HepG2 (cell line): ENCODE measurements around the gene RGS19. TPM values are rescaled to one million over a fixed set of nuclear protein-coding genes. Genes with fewer than 3 reads are reported as not detected.
A peak's percentile ranks its signal among the peaks of the same experiment; 100 is the strongest.

Experiments used
- JARID2 ChIP-seq: sonication (generic); formaldehyde crosslinking; IDR thresholded peaks from 2 replicates; pipeline ENCODE4 v1.8.1; 2023; ENCODE audit warnings: missing genetic modification reagents, inconsistent platforms; ENCODE audit not compliant: insufficient replicate concordance
- MAFF ChIP-seq: IDR thresholded peaks from 2 replicates; pipeline ENCODE4 v1.6.1; 2011; ENCODE audit warnings: low read depth, low read length, improper control_type of control experiment
- NR2F1 ChIP-seq, 2 experiments: fragments of 450-650 bp in 1 of 2; formaldehyde crosslinking in 1 of 2; IDR thresholded peaks; 2 replicates each; pipeline versions ENCODE4 v1.5.0 to v1.6.1; 2016 to 2020; ENCODE audit warnings: mild to moderate bottlenecking in 1 of 2, missing compliant biosample characterization in 1 of 2, missing genetic modification reagents in 1 of 2, moderate library complexity in 1 of 2
- RFX3 ChIP-seq: IDR thresholded peaks from 2 replicates; pipeline ENCODE4 v1.6.1; 2016; ENCODE audit warnings: missing biosample characterization, missing genetic modification reagents
- SAP130 ChIP-seq: IDR thresholded peaks from 2 replicates; pipeline ENCODE4 v1.6.1; 2016; ENCODE audit warnings: low read depth
- SP2 ChIP-seq: sonication (generic); formaldehyde crosslinking; IDR thresholded peaks from 2 replicates; pipeline ENCODE4 v1.5.1; 2020; ENCODE audit warnings: mild to moderate bottlenecking, missing genetic modification reagents
- XBP1 ChIP-seq: sonication (generic); formaldehyde crosslinking; IDR thresholded peaks from 2 replicates; pipeline ENCODE4 v1.5.0; 2020; ENCODE audit warnings: missing genetic modification reagents
- ZNF569 ChIP-seq: sonication (generic); formaldehyde crosslinking; IDR thresholded peaks from 2 replicates; pipeline ENCODE4 v1.5.0; 2020; ENCODE audit warnings: mild to moderate bottlenecking, missing genetic modification reagents, moderate library complexity, borderline replicate concordance
- ZNF678 ChIP-seq: sonication (generic); formaldehyde crosslinking; IDR thresholded peaks from 2 replicates; pipeline ENCODE4 v1.4.0; 2020; ENCODE audit warnings: mild to moderate bottlenecking, missing genetic modification reagents
- polyA plus RNA-seq, 8 experiments: library from polyadenylated mRNA; depleted of rRNA in 3 of 8; stranded (reverse) in 7 of 8; unstranded in 1 of 8; fragments of >200 nt; fragmentation: Illumina TruSeq in 4 of 8; extraction: Trizol in 4 of 8; gene quantifications; 2 replicates each; pipeline versions ENCODE4 v1.2.1 to v1.2.3, GENCODE V29; 2011 to 2016; ENCODE audit warnings: low read depth in 4 of 8, missing spikeins in 1 of 8, mixed read lengths in 1 of 8; ENCODE audit not compliant: insufficient read depth in 1 of 8
- total RNA-seq, 5 experiments: library from RNA; depleted of rRNA; stranded (reverse); fragments of >200 nt; fragmentation: Illumina TruSeq; extraction: Trizol; gene quantifications; 2 replicates each; pipeline ENCODE4 v1.2.3, GENCODE V29; 2016; ENCODE audit warnings: low read depth in 1 of 5
- TF ChIP-seq, protein P1 (sequence below): fragments of 450-650 bp; IDR thresholded peaks from 2 replicates; pipeline ENCODE4 v1.6.1; 2017
- TF ChIP-seq, protein P2 (sequence below): sonication (generic); formaldehyde crosslinking; IDR thresholded peaks from 2 replicates; pipeline ENCODE4 v1.8.0; 2023; ENCODE audit warnings: mild to moderate bottlenecking, missing genetic modification reagents
- TF ChIP-seq, protein P3 (sequence below): sonication (generic); formaldehyde crosslinking; IDR thresholded peaks from 2 replicates; pipeline ENCODE4 v1.5.0; 2020; ENCODE audit warnings: mild to moderate bottlenecking, missing genetic modification reagents, borderline replicate concordance
- TF ChIP-seq, protein P4 (sequence below): sonication (generic); formaldehyde crosslinking; IDR thresholded peaks from 2 replicates; pipeline ENCODE4 v1.5.0; 2020; ENCODE audit warnings: missing genetic modification reagents
- TF ChIP-seq, protein P5 (sequence below): IDR thresholded peaks from 2 replicates; pipeline ENCODE4 v1.6.1; 2016
- TF ChIP-seq, protein P6 (sequence below): sonication (generic); formaldehyde crosslinking; IDR thresholded peaks from 2 replicates; pipeline ENCODE4 v1.4.0; 2020; ENCODE audit warnings: missing genetic modification reagents, borderline replicate concordance

RGS19 gene
- total and polyA plus RNA-seq, 2 of the 13 experiments (the other 11 are each of a cell fraction or from before 2014, with no cell fraction given), result 10.7 to 11.9 TPM

DNA sequence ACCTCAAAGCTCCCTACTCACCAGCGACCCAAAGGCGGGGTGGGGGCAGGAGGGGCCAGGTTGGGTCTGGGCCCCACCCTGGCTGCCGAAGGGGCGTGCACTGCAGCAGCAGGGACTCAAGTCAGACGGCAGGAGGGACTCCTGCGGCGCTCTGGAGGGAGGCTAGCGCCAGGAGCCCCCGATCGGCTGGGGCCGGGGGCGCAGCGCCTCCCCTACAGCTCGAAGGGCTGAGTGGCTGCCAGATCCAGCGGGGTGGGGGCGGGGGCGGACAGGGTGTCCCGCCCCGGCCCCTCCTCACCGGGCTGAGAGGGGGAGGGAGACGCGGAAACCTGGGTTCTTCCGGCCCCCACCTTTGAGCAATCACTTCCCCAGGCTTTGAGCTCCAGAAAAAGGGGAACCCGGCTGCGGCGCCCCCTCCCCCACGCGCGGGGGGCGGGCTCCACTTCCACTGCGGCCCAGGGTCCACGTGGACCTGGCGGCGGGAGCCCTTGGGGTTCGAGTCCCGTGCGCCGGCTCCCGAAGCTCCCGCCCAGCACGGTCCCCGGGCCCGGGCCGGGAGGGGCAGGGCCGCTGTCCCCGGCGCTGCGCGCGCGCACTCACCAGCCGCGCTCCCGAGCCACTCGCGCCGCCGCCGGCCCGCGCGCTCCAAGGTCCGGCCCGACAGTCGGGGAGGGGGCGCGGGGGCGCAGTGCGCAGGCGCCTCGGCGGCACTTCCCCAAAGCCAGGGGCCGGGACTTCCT, at the start of gene RGS19 (continued):
- TF ChIP-seq, protein P1, sequence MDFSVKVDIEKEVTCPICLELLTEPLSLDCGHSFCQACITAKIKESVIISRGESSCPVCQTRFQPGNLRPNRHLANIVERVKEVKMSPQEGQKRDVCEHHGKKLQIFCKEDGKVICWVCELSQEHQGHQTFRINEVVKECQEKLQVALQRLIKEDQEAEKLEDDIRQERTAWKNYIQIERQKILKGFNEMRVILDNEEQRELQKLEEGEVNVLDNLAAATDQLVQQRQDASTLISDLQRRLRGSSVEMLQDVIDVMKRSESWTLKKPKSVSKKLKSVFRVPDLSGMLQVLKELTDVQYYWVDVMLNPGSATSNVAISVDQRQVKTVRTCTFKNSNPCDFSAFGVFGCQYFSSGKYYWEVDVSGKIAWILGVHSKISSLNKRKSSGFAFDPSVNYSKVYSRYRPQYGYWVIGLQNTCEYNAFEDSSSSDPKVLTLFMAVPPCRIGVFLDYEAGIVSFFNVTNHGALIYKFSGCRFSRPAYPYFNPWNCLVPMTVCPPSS, result no peak
- TF ChIP-seq NR2F1 (CRISPR knock-in tag; IDR thresholded peaks at IDR 0.05) (no peak), XBP1 (no peak), SP2 (CRISPR knock-in tag) (no peak), SAP130 (CRISPR knock-in tag) (peak; percentile 47), MAFF (no peak), ZNF678 (CRISPR knock-in tag) (0 out of 2 replicates have a peak, but pooled peaks have one; percentile 73), ZNF569 (CRISPR knock-in tag) (no peak), JARID2 (CRISPR knock-in tag) (no peak), RFX3 (CRISPR knock-in tag) (no peak)
- TF ChIP-seq, protein P2, sequence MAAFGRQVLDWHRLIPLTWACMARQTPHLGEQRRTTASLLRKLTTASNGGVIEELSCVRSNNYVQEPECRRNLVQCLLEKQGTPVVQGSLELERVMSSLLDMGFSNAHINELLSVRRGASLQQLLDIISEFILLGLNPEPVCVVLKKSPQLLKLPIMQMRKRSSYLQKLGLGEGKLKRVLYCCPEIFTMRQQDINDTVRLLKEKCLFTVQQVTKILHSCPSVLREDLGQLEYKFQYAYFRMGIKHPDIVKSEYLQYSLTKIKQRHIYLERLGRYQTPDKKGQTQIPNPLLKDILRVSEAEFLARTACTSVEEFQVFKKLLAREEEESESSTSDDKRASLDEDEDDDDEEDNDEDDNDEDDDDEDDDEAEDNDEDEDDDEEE (CRISPR knock-in tag), result no peak
- TF ChIP-seq, protein P3, sequence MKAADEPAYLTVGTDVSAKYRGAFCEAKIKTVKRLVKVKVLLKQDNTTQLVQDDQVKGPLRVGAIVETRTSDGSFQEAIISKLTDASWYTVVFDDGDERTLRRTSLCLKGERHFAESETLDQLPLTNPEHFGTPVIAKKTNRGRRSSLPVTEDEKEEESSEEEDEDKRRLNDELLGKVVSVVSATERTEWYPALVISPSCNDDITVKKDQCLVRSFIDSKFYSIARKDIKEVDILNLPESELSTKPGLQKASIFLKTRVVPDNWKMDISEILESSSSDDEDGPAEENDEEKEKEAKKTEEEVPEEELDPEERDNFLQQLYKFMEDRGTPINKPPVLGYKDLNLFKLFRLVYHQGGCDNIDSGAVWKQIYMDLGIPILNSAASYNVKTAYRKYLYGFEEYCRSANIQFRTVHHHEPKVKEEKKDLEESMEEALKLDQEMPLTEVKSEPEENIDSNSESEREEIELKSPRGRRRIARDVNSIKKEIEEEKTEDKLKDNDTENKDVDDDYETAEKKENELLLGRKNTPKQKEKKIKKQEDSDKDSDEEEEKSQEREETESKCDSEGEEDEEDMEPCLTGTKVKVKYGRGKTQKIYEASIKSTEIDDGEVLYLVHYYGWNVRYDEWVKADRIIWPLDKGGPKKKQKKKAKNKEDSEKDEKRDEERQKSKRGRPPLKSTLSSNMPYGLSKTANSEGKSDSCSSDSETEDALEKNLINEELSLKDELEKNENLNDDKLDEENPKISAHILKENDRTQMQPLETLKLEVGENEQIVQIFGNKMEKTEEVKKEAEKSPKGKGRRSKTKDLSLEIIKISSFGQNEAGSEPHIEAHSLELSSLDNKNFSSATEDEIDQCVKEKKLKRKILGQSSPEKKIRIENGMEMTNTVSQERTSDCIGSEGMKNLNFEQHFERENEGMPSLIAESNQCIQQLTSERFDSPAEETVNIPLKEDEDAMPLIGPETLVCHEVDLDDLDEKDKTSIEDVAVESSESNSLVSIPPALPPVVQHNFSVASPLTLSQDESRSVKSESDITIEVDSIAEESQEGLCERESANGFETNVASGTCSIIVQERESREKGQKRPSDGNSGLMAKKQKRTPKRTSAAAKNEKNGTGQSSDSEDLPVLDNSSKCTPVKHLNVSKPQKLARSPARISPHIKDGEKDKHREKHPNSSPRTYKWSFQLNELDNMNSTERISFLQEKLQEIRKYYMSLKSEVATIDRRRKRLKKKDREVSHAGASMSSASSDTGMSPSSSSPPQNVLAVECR (CRISPR knock-in tag), result peak; percentile 29; the same call in 1 of the 2 replicates
- TF ChIP-seq, protein P4, sequence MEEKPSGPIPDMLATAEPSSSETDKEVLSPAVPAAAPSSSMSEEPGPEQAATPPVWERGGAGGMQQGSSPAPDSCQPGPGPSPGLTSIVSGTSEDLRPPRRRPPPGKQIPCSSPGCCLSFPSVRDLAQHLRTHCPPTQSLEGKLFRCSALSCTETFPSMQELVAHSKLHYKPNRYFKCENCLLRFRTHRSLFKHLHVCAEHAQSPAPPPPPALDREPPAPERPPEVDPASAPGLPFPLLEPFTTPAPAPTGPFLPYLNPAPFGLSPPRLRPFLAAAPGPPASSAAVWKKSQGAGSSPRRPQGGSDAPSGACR (CRISPR knock-in tag), result peak; percentile 80; the same call in 1 of the 2 replicates
- TF ChIP-seq, protein P5, sequence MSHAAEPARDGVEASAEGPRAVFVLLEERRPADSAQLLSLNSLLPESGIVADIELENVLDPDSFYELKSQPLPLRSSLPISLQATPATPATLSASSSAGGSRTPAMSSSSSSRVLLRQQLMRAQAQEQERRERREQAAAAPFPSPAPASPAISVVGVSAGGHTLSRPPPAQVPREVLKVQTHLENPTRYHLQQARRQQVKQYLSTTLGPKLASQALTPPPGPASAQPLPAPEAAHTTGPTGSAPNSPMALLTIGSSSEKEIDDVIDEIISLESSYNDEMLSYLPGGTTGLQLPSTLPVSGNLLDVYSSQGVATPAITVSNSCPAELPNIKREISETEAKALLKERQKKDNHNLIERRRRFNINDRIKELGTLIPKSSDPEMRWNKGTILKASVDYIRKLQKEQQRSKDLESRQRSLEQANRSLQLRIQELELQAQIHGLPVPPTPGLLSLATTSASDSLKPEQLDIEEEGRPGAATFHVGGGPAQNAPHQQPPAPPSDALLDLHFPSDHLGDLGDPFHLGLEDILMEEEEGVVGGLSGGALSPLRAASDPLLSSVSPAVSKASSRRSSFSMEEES (CRISPR knock-in tag), result no peak
- TF ChIP-seq, protein P6, sequence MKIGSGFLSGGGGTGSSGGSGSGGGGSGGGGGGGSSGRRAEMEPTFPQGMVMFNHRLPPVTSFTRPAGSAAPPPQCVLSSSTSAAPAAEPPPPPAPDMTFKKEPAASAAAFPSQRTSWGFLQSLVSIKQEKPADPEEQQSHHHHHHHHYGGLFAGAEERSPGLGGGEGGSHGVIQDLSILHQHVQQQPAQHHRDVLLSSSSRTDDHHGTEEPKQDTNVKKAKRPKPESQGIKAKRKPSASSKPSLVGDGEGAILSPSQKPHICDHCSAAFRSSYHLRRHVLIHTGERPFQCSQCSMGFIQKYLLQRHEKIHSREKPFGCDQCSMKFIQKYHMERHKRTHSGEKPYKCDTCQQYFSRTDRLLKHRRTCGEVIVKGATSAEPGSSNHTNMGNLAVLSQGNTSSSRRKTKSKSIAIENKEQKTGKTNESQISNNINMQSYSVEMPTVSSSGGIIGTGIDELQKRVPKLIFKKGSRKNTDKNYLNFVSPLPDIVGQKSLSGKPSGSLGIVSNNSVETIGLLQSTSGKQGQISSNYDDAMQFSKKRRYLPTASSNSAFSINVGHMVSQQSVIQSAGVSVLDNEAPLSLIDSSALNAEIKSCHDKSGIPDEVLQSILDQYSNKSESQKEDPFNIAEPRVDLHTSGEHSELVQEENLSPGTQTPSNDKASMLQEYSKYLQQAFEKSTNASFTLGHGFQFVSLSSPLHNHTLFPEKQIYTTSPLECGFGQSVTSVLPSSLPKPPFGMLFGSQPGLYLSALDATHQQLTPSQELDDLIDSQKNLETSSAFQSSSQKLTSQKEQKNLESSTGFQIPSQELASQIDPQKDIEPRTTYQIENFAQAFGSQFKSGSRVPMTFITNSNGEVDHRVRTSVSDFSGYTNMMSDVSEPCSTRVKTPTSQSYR (CRISPR knock-in tag), result no peak
